Measurements from ENCODE around the gene MEX3C.

Gene MEX3C

GRCh38 chr18:51133580-51134160 is 63.8 kb downstream of the MEX3C start:
- Histone ChIP-seq H3K27ac (ENCODE audit: low read length) (no peak overlapping the region), H3K4me1 (ENCODE audit: control insufficient read depth in 1 of 2, insufficient read depth in 2 of 2, low read length in 2 of 2) (no peaks in the 10 kb centered on the region), H3K4me3 (ENCODE audit: low read depth in 1 of 2, low read length in 2 of 2) (no peak overlapping the region), H3K9me3 (ENCODE audit: control insufficient read depth in 1 of 2, low read length in 2 of 2) (no peaks in the 10 kb centered on the region), H3K36me3 (ENCODE audit: control insufficient read depth in 1 of 2, insufficient read depth in 2 of 2, low read length in 2 of 2) (no peaks in the 10 kb centered on the region), H3K27me3 (ENCODE audit: low read depth, low read length) (no peaks in the 10 kb centered on the region)

GRCh38 chr18:51132256-51132935 is 65.1 kb downstream of the MEX3C start:
- no peaks in the 10 kb centered on the region for H3K36me3 ChIP-seq (ENCODE audit: control insufficient read depth in 1 of 2, insufficient read depth in 2 of 2, low read length in 2 of 2)
- H3K27ac ChIP-seq (ENCODE audit: low read length), result no peak overlapping the region
- H3K4me3 ChIP-seq (ENCODE audit: low read depth in 1 of 2, low read length in 2 of 2), result no peak overlapping the region
- no peaks in the 10 kb centered on the region for H3K27me3 ChIP-seq (ENCODE audit: low read depth, low read length)
- H3K4me1 ChIP-seq (ENCODE audit: control insufficient read depth in 1 of 2, insufficient read depth in 2 of 2, low read length in 2 of 2), result no peaks in the 10 kb centered on the region
- no peaks in the 10 kb centered on the region for H3K9me3 ChIP-seq (ENCODE audit: control insufficient read depth in 1 of 2, low read length in 2 of 2)

GRCh38 chr18:51128533-51128932 is 68.9 kb downstream of the MEX3C start:
- no peaks in the 10 kb centered on the region for H3K27me3 ChIP-seq (ENCODE audit: low read depth, low read length)
- no peaks in the 10 kb centered on the region for H3K9me3 ChIP-seq (ENCODE audit: control insufficient read depth in 1 of 2, low read length in 2 of 2)
- H3K27ac ChIP-seq (ENCODE audit: low read length), result no peak overlapping the region
- H3K4me3 ChIP-seq (ENCODE audit: low read depth in 1 of 2, low read length in 2 of 2), result no peak overlapping the region
- H3K36me3 ChIP-seq (ENCODE audit: control insufficient read depth in 1 of 2, insufficient read depth in 2 of 2, low read length in 2 of 2), result no peaks in the 10 kb centered on the region
- no peaks in the 10 kb centered on the region for H3K4me1 ChIP-seq (ENCODE audit: control insufficient read depth in 1 of 2, insufficient read depth in 2 of 2, low read length in 2 of 2)

- H3K36me3 ChIP-seq (ENCODE audit: control insufficient read depth in 1 of 2, insufficient read depth in 2 of 2, low read length in 2 of 2), result no peaks in the 10 kb centered on the region
- H3K4me3 ChIP-seq (ENCODE audit: low read depth in 1 of 2, low read length in 2 of 2), result no peak overlapping the region
- no peaks in the 10 kb centered on the region for H3K4me1 ChIP-seq (ENCODE audit: control insufficient read depth in 1 of 2, insufficient read depth in 2 of 2, low read length in 2 of 2)
- H3K9me3 ChIP-seq (ENCODE audit: control insufficient read depth in 1 of 2, low read length in 2 of 2), result no peaks in the 10 kb centered on the region
- H3K27ac ChIP-seq (ENCODE audit: low read length), result no peak overlapping the region
- H3K27me3 ChIP-seq (ENCODE audit: low read depth, low read length), result no peaks in the 10 kb centered on the region
These were observed 69.8 kb downstream of the MEX3C start for GRCh38 chr18:51127664-51128063.

GRCh38 chr18:51125976-51126375 is 71.5 kb downstream of the MEX3C start:
- Histone ChIP-seq H3K27me3 (ENCODE audit: low read depth, low read length) (no peaks in the 10 kb centered on the region), H3K36me3 (ENCODE audit: control insufficient read depth in 1 of 2, insufficient read depth in 2 of 2, low read length in 2 of 2) (no peaks in the 10 kb centered on the region), H3K4me3 (ENCODE audit: low read depth in 1 of 2, low read length in 2 of 2) (no peak overlapping the region), H3K4me1 (ENCODE audit: control insufficient read depth in 1 of 2, insufficient read depth in 2 of 2, low read length in 2 of 2) (no peaks in the 10 kb centered on the region), H3K27ac (ENCODE audit: low read length) (no peak overlapping the region), H3K9me3 (ENCODE audit: control insufficient read depth in 1 of 2, low read length in 2 of 2) (no peaks in the 10 kb centered on the region)

All from muscle layer of duodenum (tissue), 2 donors.